ENCODE measurements around the gene DHRS9. TPM values are rescaled to one million over a fixed set of nuclear protein-coding genes. Genes with fewer than 3 reads are reported as not detected.

DHRS9 gene
- total and polyA plus RNA-seq, 4 donors: 0.52 to 3.1 (median 1.4) TPM

DNA sequence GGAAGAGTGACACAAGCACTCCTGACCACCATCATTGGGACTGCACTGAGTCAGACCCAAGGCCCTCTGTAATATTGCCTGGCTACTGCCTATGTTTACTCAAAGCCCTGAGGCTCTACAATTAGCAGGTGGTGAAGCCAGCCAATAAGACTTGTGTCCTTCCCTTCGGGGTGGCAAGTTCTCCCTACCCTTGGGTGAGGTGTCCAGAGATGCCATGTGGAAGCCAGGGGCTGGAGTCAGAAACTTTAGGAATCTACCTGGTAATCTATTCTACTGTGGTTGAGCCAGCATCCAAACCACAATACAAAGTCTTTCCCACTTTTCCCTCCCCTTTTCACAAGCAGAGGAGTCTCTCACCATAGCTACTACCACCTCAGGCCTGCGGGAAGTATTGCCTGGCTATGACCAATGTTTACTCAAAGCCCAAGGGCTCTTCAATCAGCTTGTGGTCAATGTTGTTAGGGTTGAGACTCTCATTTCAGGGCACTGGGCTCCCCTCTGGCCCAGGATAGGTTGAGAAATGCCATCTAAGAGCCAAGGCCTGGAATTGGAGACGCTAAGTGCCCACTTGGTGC lies 17.6 kb downstream of the DHRS9 start:
- H3K27ac ChIP-seq (ENCODE audit: low read depth in 1 of 2, low read length in 2 of 2): no peak overlapping the region
- no peaks in the 10 kb centered on the region for H3K36me3 ChIP-seq (ENCODE audit: control insufficient read depth in 1 of 2, insufficient read depth in 2 of 2, low read length in 1 of 2)
- 90 to 98% methylated on average over 3 of the region's 3 CpGs for WGBS, 2 donors
- H3K9me3 ChIP-seq (ENCODE audit: control insufficient read depth, low read length): peaks cover 1% of the 10 kb centered on the region
- intact Hi-C loops (cut with DNase I): no loop called here
- no peaks in the 10 kb centered on the region for H3K4me1 ChIP-seq (ENCODE audit: control insufficient read depth in 1 of 2, insufficient read depth in 2 of 2, low read length in 2 of 2)
- DNase-seq (no peak), ATAC-seq (ENCODE audit: low FRiP score) (no peak)
- H3K4me3 ChIP-seq (ENCODE audit: low read length in 2 of 2): no peak overlapping the region
- H3K27me3 ChIP-seq (ENCODE audit: control insufficient read depth in 1 of 2, insufficient read depth in 2 of 2, low read length in 1 of 2): peaks cover 0 to 3% of the 10 kb centered on the region in 2 donors

DNA sequence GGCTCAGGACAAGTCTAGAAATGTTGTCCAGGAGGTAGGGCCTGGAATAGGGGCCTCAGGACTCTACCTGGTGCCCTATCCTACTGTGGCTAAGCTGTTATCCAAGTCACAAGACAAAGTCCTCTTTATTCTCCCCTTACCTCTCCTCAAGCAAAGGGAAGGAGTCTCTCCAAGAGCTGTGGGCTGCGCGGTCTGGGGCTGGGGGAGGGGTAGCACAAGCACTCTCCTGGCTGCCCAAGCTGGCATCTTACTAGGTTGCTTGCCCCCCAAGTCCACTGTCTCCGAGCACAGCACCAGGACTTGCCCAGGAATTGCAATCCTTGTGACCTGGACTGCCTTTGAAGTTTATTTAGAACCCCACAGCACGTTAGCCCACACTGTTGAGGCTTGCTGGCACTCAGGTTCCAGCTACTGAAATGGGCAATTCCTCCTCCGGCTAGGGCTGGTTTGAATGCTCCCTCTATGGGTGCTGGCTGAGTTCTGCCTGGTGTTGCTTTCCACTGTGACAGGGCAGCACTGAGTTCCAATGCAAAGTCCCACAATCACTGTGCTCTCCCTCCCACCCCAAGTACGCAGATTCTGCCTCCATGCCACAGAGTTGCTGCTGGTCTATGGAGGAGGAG lies 18.5 kb downstream of the DHRS9 start:
- intact Hi-C loops (cut with DNase I): no loop called here
- ATAC-seq (ENCODE audit: low FRiP score) (peak; percentile 11), DNase-seq (no peak)

DNA sequence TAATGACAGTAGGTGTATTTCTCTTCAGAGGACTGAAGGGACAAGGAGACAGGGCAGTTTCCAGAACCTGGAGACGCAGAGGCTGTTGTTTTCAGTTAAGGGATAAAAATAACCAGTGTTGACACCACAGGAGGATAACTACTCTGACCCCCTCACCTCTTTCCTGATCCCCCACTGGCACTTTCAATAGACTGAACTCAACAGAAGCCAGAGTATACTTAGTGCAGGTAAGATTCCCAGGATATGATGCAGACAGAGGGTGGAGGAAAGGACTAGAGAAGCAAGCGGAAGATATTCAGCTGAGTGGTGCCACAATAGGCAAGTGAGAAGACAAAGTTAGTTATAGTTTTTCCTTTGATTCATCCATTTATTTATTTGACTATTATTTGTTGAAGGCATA lies 19.8 kb downstream of the DHRS9 start:
- WGBS, 2 donors: 73 to 81% methylated on average over 2 of the region's 2 CpGs
- no peak overlapping the region for H3K27ac ChIP-seq (ENCODE audit: low read depth in 1 of 2, low read length in 2 of 2)
- H3K36me3 ChIP-seq (ENCODE audit: control insufficient read depth in 1 of 2, insufficient read depth in 2 of 2, low read length in 1 of 2): no peaks in the 10 kb centered on the region
- no peaks in the 10 kb centered on the region for H3K4me1 ChIP-seq (ENCODE audit: control insufficient read depth in 1 of 2, insufficient read depth in 2 of 2, low read length in 2 of 2)
- ATAC-seq (ENCODE audit: low FRiP score) (no peak), DNase-seq (no peak)
- peaks cover 1% of the 10 kb centered on the region for H3K9me3 ChIP-seq (ENCODE audit: control insufficient read depth, low read length)
- H3K27me3 ChIP-seq (ENCODE audit: control insufficient read depth in 1 of 2, insufficient read depth in 2 of 2, low read length in 1 of 2): peaks cover 0 to 3% of the 10 kb centered on the region in 2 donors
- no peak overlapping the region for H3K4me3 ChIP-seq (ENCODE audit: low read length in 2 of 2)
- intact Hi-C loops (cut with DNase I): no loop called here

More for the DNA sequence above, 18.5 kb downstream of the DHRS9 start:
- H3K36me3 ChIP-seq (ENCODE audit: control insufficient read depth in 1 of 2, insufficient read depth in 2 of 2, low read length in 1 of 2): no peaks in the 10 kb centered on the region
- H3K9me3 ChIP-seq (ENCODE audit: control insufficient read depth, low read length): peaks cover 1% of the 10 kb centered on the region
- peaks cover 0 to 3% of the 10 kb centered on the region in 2 donors for H3K27me3 ChIP-seq (ENCODE audit: control insufficient read depth in 1 of 2, insufficient read depth in 2 of 2, low read length in 1 of 2)
- H3K4me3 ChIP-seq (ENCODE audit: low read length in 2 of 2): no peak overlapping the region
- WGBS, 2 donors: 75 to 77% methylated on average over 6 of the region's 6 CpGs
- no peak overlapping the region for H3K27ac ChIP-seq (ENCODE audit: low read depth in 1 of 2, low read length in 2 of 2)
- no peaks in the 10 kb centered on the region for H3K4me1 ChIP-seq (ENCODE audit: control insufficient read depth in 1 of 2, insufficient read depth in 2 of 2, low read length in 2 of 2)

DNA sequence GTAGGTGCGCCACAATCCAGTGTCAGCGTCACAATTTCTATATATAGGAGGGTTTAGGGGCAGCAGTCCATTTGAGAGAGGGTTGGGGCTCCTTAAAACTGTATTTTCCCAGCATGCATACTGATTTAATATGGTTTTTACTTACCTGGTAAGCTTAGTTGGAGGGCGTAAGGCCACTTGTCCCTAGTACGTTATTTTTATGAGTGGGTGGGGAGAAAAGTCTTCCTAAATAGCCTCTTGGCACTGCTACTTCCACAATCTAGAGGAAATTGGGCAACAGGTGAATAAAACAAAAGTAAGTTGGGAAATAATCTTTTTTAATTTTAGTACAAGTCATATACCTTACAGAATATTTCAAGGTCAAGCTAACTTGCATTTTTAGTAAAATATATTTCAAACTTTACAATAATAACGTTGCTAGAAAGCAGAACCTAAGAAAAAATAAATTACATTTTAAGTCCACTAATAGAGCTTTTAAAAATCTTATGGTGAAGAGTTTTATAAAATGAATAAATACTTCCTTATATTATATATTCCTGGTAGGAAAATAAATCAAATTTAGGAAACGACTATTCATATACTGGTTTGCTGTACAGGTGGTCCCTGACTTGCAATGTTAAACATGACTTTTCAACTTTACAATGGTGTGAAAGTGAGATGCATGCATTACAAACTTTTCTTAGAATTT lies 20.9 kb downstream of the DHRS9 start:
- ATAC-seq (ENCODE audit: low FRiP score) (no peak), DNase-seq (no peak)
- 71 to 72% methylated on average over 6 of the region's 6 CpGs for WGBS, 2 donors
- H3K4me3 ChIP-seq (ENCODE audit: low read length in 2 of 2): no peak overlapping the region
- H3K36me3 ChIP-seq (ENCODE audit: control insufficient read depth in 1 of 2, insufficient read depth in 2 of 2, low read length in 1 of 2): no peaks in the 10 kb centered on the region
- intact Hi-C loops (cut with DNase I): no loop called here
- H3K4me1 ChIP-seq (ENCODE audit: control insufficient read depth in 1 of 2, insufficient read depth in 2 of 2, low read length in 2 of 2): no peaks in the 10 kb centered on the region
- H3K9me3 ChIP-seq (ENCODE audit: control insufficient read depth, low read length): peaks cover 1% of the 10 kb centered on the region
- peaks cover 0 to 3% of the 10 kb centered on the region in 2 donors for H3K27me3 ChIP-seq (ENCODE audit: control insufficient read depth in 1 of 2, insufficient read depth in 2 of 2, low read length in 1 of 2)
- H3K27ac ChIP-seq (ENCODE audit: low read depth in 1 of 2, low read length in 2 of 2): no peak overlapping the region

DNA sequence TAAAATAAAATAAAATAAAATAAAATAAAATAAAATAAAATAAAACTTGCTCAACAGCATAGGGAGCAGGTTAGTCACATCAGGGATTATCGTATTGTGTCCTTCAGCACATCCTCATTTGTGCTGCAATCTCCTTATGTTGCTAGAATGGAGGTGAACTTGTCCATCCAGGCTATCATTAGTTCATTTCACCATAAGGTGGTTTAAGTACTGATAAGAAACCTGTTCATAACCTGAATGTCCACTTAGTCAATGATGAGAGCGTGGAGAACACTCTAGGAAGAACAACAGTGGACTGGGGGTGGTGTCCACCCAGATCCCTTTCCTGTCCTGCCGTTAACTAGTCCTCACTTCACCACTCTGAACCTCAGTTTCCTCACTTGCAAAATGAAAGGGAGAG lies 21.9 kb downstream of the DHRS9 start:
- DNase-seq (no peak), ATAC-seq (ENCODE audit: low FRiP score) (no peak)
- Histone ChIP-seq H3K4me1 (ENCODE audit: control insufficient read depth in 1 of 2, insufficient read depth in 2 of 2, low read length in 2 of 2) (no peaks in the 10 kb centered on the region), H3K27ac (ENCODE audit: low read depth in 1 of 2, low read length in 2 of 2) (no peak overlapping the region), H3K9me3 (ENCODE audit: control insufficient read depth, low read length) (peaks cover 1% of the 10 kb centered on the region), H3K4me3 (ENCODE audit: low read length in 2 of 2) (no peak overlapping the region), H3K36me3 (ENCODE audit: control insufficient read depth in 1 of 2, insufficient read depth in 2 of 2, low read length in 1 of 2) (no peaks in the 10 kb centered on the region), H3K27me3 (ENCODE audit: control insufficient read depth in 1 of 2, insufficient read depth in 2 of 2, low read length in 1 of 2) (peaks cover 0 to 3% of the 10 kb centered on the region in 2 donors)
- 90 to 91% methylated on average over 3 of the region's 3 CpGs for WGBS, 2 donors
- intact Hi-C loops (cut with DNase I): no loop called here

DNA sequence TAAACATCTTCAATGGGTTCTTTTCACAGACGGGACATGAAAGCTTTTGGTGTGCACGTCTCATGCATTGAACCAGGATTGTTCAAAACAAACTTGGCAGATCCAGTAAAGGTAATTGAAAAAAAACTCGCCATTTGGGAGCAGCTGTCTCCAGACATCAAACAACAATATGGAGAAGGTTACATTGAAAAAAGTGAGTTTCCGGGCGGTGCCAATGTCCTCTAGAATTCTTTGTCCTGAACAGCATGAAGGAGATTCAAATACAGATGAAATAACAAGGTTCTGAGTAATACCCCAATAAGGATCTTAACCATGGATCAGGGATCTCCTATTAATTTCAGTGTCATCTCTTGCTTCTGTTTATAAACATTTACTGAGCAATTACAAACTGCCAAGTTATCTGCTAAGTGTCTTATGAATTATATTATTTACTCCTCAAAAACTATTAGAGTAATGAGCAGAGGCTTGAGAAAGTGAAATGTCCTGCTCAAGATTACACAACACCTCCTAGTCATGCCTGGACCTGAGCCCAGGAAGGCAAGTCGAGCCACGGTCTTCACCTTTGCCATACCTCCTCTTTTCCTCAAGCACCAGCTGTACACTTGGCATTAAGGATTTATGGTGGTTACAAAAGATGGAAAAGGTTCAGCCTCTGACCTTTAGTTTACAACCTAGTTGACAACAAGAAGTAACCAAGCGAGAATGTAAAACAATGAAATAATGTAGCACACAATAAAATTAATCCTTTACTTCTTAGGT lies 22.6 kb downstream of the DHRS9 start:
- peaks cover 1% of the 10 kb centered on the region for H3K9me3 ChIP-seq (ENCODE audit: control insufficient read depth, low read length)
- H3K4me1 ChIP-seq (ENCODE audit: control insufficient read depth in 1 of 2, insufficient read depth in 2 of 2, low read length in 2 of 2): no peaks in the 10 kb centered on the region
- 79 to 80% methylated on average over 8 of the region's 8 CpGs for WGBS, 2 donors
- DNase-seq (no peak), ATAC-seq (ENCODE audit: low FRiP score) (no peak)
- H3K27me3 ChIP-seq (ENCODE audit: control insufficient read depth in 1 of 2, insufficient read depth in 2 of 2, low read length in 1 of 2): peaks cover 0 to 3% of the 10 kb centered on the region in 2 donors
- H3K27ac ChIP-seq (ENCODE audit: low read depth in 1 of 2, low read length in 2 of 2): no peak overlapping the region
- no peaks in the 10 kb centered on the region for H3K36me3 ChIP-seq (ENCODE audit: control insufficient read depth in 1 of 2, insufficient read depth in 2 of 2, low read length in 1 of 2)
- intact Hi-C loops (cut with DNase I): no loop called here
- no peak overlapping the region for H3K4me3 ChIP-seq (ENCODE audit: low read length in 2 of 2)

DNA sequence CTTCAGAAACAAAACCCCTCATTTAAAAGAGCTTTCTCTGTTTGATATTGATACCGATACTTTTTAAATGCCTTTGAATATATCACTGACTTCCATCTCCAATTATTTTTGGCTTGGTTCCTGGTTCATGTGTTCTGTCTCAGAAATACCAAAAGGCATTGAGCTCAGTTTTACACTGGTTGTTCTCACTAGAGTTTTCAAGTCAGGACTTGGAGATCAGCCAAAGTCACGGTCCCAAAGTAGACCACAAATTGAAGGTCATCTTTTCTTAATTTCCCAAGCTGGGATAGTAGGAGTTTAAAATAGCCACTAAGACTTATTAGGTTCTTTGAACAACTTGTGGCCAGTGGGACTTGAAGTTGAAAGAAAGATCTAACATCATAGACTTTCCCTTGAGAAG lies 24.2 kb downstream of the DHRS9 start:
- Histone ChIP-seq H3K27ac (ENCODE audit: low read depth in 1 of 2, low read length in 2 of 2) (no peak overlapping the region), H3K4me3 (ENCODE audit: low read length in 2 of 2) (no peak overlapping the region), H3K36me3 (ENCODE audit: control insufficient read depth in 1 of 2, insufficient read depth in 2 of 2, low read length in 1 of 2) (no peaks in the 10 kb centered on the region), H3K4me1 (ENCODE audit: control insufficient read depth in 1 of 2, insufficient read depth in 2 of 2, low read length in 2 of 2) (no peaks in the 10 kb centered on the region), H3K27me3 (ENCODE audit: control insufficient read depth in 1 of 2, insufficient read depth in 2 of 2, low read length in 1 of 2) (no peaks in the 10 kb centered on the region), H3K9me3 (ENCODE audit: control insufficient read depth, low read length) (no peaks in the 10 kb centered on the region)
- no peak for ATAC-seq (ENCODE audit: low FRiP score)
- WGBS, 2 donors: 10 to 13% methylated on average over 2 of the region's 2 CpGs
- no peak for DNase-seq
- intact Hi-C loops (cut with DNase I): no loop called here

DNA sequence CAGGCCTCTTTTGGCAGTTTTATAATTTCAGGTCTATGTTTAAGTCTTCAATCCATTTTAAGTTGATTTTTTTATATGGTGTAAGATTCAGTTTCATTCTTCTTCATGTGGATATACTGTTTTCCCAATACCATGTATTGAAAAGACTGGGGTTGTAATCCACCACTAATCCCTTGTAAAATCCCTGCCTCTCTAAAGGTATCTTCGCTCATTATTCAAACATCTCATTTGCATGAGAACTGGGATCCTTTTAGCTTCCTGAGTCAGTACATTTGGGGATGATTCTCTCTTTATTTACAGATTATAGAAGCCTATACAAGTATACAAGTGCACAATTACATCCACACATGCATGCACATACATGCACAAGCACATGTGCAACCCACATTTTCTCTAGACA lies 25.3 kb downstream of the DHRS9 start:
- H3K27ac ChIP-seq (ENCODE audit: low read depth in 1 of 2, low read length in 2 of 2): no peak overlapping the region
- H3K9me3 ChIP-seq (ENCODE audit: control insufficient read depth, low read length): no peaks in the 10 kb centered on the region
- DNase-seq (no peak), ATAC-seq (ENCODE audit: low FRiP score) (no peak)
- H3K27me3 ChIP-seq (ENCODE audit: control insufficient read depth in 1 of 2, insufficient read depth in 2 of 2, low read length in 1 of 2): no peaks in the 10 kb centered on the region
- intact Hi-C loops (cut with DNase I): no loop called here
- 97 to 98% methylated on average over 1 of the region's 1 CpG for WGBS, 2 donors
- H3K4me1 ChIP-seq (ENCODE audit: control insufficient read depth in 1 of 2, insufficient read depth in 2 of 2, low read length in 2 of 2): no peaks in the 10 kb centered on the region
- H3K36me3 ChIP-seq (ENCODE audit: control insufficient read depth in 1 of 2, insufficient read depth in 2 of 2, low read length in 1 of 2): no peaks in the 10 kb centered on the region
- no peak overlapping the region for H3K4me3 ChIP-seq (ENCODE audit: low read length in 2 of 2)

Measured in aorta (tissue), 5 donors.